Activated T-helper 1 cell treated with anti-CD3 and anti-CD28 coated beads, Interleukin-2, amount 50 U/mL, for 16 hours (primary cell): Measurements from ENCODE around the gene PM20D2.

Experiments used
- DNase-seq, 2 donors: peaks; one replicate each; pipeline ENCODE4 v3.0.0-alpha.2; 2020; ENCODE audit warnings: low read depth in 1 of 2, low spot score in 1 of 2

Gene PM20D2

DNA sequence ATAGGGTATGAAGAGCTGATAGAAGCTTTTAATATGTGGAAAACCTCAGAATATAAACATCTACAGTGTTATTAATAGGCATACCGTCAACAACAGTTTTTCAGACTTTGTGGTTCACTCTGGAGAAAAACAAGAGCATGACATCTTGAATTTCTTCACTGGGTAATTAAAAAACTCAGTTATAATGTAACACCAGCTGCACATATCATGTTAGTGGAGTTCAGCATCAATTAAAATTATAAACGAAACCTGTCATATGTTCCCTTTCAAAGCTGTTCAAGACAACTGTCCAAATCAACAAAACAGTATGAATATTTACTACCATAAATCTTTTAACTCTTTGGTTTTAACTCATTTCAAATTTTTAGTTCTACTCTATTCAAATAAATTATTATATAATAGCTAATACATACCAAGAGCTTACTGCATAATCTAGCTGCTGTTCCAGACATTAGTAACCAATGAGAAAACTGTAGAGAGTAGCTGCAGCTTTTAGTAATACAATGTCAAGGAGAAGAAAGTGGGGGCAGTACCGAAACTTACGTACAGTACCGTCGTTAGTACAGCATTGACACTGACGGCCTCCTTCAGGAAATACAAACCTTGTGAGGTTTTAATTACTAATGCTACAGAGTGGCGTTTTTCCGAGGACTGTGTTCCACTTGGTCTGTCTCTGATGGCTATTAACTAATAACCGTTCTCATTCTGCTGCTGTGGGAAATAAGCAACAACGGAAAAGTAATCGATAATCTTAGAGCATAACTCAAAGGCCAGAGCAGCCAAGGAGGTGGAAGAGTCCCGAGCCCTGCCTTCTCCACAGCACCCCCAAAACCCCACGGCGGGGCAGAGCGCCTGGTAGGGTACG, 532 bp upstream of the PM20D2 start:
- no peak for DNase-seq

DNA sequence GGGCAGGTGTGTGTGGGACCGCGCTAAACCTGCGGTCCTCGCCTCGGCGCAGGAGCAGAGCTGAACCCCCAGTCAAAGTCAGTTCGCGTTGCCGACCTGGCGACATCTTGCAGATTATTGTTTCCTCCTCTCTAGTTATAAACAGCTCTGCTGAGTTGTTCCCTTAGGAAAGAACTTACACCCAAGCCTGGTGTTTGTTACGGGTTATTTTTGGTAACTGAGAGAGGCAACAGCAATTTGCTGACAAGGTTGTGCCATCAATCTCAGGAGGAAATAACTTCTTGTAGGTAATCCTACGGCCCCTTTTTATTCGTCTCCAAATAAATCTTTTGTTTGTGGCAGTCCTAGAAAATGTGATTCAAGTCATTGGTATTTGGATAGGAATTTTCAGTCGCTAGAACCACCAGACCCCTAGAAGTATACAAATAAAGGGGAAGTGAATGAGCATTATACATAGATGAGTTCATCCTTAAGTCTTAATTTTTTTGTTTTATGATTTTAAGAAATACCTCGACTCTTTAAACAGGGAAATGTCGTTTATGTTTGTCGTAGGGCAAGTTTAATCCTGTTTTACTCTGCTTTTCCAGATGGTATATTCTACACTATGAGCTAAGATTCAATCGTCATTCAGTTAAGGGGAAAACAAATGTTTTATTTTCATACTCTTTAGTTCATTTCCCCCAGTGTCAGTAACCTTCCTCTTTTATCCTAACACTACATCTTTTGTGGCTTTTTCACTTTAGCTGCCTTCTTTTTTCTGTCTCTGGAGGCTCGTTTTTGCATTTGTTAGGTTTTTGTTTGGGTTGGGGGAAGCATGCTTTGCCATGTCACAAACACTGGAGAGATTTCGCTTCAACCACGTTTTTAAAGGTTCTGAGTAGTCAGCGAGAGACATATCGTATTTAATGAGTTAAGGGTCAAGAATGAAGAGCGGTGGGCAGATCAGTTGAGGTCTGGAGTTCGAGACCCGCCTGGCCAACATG, 1.2 kb downstream of the PM20D2 start:
- DNase-seq, result no peak

DNA sequence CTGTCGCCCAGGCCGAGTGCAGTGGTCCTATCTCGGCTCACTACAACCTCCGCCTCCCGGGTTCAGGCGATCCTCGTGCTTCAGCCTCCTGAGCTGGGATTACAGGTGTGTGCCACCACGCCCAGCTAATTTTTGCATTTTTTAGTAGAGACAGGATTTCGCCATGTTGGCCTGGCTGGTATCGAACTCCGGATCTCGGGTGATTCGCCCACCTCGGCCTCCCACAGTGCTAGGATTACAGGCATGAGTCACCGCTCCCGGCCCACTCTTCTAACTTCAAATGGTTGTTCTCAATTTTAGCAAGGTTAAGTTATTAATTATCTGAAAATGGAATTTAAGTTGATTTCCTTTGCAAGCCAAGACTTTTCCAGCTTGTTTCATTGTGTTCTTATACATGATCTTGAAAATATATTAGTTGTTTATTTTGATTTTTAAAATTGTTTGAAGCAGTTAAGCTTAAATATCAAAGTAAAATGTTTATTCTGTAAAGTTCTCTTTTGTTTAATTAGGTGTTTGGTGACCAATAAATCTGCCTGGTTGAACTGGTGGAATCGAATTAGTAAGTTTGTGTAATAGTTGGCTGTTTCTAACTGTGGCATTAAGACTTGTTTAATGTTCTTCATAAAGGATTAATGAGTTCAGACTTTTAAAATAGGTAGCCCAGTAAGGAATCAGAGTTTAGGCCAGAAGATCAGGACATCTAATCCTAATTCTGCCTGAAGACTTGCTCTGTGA, 2.3 kb downstream of the PM20D2 start:
- DNase-seq, result no peak

DNA sequence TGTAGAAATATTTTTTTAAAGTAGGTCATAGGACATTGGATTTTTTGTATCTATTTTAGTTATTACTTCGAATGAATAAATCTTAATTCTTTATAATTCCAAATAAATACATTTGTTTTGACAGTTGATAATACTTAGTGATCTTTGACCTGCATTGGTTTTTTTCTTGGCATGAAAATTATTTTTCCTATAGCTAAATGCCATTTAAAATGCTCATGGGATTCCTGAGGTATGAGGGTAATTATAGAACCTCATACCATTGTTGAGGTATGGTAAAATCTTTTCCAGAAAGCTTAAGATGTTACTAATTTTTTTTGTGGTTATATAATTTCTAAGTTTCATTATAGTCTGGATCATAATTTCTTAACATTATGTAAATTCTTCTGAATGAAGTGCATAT, 8.3 kb downstream of the PM20D2 start:
- no peak for DNase-seq

DNA sequence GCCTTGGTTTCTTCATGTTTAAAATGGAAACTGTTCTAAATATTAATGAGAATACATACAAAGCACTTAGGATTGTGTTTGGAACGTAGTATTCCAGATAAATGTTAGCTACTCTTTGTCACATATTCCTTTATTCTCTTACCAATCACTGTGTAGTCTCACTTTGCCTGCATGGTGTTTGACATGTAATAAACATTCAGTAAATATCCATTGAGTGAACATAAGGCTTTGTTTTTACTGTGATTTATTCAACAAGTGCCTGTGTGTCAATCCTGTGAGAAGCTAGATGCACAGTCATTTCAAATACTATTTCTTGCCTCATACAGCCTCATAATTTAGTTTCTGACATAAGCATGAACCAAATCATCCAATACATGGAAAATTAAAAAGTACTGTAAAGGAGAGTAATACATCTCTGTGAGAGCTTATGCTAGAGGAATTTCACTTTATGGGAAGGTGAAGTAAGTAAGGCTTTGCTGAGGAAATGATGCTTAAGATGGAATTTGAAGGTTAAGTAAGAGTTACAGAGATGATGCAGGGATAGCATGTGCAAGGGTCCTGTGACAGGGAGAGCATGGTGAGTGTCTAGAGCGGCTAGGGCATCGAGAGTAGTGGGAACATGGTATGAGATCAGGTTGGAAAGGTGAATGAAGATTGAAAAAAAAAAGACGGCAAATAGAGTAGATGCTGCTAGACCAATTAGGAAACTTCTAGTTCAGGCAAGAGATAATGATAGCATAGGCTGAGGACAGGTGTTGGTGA, 14.7 kb downstream of the PM20D2 start:
- DNase-seq, result no peak

DNA sequence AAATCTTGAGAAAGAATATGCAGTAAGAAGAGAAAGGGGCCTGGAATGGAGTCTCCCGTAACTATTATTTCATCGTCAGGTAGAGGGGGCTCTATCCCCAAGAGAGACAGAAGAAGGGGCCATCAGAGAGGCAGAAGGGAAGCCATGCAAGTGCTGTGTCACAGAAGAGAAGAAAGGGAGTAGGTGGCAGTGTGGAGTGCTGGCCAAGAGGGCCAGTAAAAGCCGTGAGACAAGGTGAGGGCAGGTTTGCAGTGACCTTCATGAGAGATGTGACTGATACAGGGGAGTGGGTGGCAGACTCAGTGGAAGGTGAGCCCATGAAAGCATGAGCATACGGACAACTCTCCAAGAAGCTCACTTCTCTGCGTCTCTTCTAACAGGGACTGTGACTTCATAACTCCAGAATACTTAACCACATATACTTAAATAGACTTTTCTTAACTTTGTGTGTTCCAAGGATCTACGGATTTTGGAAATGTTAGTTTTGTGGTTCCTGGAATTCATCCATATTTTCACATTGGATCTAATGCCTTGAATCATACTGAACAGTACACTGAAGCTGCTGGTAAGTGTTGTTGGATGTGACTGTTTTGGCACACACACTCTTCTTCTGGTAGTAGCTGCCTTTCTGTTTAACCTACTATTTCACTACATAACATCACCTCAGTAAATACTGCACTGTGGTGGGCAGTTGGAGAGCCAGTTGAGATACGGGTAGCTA, 15.6 kb downstream of the PM20D2 start:
- DNase-seq, result no peak

DNA sequence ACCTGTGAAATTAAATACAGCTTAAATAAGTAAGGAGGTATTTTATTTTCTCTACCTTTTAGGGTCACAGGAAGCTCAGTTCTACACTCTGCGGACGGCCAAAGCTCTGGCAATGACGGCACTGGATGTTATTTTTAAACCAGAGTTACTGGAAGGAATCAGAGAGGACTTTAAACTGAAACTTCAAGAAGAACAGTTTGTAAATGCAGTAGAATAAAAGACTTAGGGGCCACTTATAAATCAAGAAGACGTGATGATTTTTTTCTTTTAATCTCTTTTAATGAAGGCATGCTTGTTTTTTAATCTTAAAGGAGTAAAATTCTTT, 16.2 kb downstream of the PM20D2 start:
- DNase-seq, result no peak

DNA sequence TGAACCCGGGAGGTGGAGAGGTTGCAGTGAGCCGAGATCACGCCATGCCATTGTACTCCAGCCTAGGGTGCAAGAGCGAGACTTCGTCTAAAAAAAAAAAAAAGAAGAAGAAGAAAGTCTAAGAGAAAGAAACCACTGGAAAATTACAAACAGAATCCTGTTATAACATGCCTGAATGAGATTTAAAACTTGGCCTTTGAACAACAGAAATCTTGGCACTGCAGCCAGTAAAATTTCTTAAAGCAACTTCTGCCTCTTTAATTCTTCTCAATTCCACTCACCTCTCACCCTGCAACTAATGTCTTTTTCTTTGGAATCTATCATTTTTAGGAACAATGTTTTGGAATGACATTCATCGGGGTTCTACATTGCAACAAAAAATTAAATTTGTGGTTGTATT, 26.3 kb downstream of the PM20D2 start:
- no peak for DNase-seq

DNA sequence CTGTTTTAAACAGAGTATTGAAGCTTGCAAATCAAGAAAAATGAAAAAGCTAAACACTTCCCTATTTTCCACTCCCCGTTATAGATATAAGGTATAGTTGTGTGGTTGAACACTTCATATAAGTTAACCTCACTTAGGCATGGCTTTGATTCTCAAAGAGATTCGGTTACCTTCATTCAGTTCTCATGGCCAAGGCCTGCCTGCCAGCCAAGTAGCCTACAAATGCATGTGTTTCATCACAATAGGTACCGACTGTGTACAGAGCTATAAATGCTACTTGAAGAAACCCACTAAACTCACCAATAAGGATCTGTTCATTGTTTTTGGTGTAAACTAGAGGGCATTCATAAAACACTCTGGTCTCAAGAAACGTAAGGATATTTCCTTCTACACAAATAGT, 27.8 kb downstream of the PM20D2 start:
- no peak for DNase-seq

DNA sequence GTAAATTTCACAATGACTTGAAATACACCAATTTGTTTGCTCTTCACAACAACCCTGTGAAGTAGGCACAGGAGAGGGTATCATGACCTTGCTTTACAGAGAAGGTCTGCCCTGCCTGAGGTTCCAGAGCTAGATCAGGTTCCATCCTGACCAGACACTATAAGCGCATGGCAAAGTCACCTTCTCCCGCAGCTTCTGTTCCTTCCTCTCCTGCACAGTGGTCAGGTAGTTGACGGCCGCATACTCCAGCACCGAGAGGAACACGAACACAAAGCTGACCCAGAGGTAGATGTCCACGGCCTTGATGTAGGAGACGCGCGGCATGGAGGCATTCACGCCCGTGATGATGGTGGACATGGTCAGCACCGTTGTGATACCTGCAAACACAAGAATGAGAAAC, 34.3 kb downstream of the PM20D2 start:
- no peak for DNase-seq

DNA sequence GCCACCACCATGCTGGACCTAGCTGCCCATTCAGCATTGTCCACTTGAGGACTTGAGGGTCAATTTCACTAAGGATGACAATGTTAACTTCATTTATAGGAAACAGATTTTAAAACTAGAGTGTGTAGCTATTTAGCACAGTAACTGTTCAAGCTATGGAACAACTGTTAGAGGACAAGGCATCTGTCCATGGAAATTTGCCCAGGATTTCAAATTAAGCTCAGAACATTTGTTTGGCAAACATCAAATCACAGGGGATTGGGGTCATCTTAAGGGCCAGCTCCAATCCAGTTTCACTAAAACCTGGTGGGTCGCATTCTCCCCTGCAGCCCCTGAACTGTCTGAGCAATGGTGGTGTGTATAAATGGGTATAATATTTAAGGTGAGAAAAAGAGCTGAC, 35.1 kb downstream of the PM20D2 start:
- no peak for DNase-seq

DNA sequence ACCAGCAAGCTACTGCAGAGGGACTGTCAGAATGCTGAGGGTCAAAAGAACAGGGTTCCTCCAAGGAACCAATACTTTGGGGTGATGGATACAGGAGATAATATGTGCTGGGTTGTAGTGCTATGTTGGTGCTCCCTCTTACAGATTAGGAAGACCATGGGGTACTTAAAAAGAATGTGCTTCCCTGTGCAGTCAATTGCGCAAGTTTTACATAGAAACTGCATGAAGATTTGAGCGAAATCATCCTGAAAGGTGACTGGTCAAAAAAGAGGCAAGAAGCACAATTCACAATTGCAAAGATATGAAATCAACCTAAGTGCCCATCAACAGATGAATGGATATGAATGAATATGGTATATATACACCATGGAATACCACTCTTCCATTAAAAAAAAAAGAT, 37.4 kb downstream of the PM20D2 start:
- DNase-seq, result no peak

DNA sequence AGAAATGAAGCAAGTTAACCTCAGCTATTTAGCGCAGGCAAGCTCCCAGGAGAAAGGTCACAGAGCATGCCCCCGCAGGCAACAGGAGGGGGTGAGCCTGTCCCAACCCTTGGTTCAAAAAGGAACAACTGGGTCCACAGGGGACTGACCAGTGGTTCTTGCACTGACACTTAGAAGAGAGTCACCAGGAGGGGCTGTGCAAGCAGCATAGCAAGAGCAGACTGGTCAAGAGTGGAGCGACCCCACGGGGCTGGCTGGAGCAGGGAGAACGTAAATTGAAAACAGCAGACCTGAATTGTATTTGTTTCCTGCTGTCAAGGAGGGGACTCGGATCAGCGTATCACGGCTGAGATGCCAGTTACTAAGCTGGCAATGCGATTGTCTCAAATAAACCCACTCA, 38.5 kb downstream of the PM20D2 start:
- DNase-seq, result no peak

DNA sequence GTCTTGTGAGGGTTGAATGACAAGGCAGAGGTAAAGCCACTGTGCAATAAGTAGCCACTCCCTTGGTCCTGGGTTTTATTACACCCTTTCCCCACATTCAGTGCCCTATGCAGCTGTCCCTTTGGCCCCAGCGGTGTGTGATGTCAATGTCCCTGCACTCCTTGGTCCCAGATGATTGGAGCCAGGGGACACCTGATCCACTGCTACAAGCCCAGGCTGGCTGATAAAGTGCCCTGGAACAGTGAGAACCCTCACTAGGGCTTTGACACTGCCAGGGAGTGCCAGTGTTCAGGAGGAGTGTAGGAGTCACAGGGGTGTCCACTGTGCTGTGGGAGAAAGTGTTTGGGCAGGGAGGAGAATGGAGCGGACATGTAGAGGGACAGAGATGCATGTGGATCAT, 40.9 kb downstream of the PM20D2 start:
- DNase-seq, result no peak

DNA sequence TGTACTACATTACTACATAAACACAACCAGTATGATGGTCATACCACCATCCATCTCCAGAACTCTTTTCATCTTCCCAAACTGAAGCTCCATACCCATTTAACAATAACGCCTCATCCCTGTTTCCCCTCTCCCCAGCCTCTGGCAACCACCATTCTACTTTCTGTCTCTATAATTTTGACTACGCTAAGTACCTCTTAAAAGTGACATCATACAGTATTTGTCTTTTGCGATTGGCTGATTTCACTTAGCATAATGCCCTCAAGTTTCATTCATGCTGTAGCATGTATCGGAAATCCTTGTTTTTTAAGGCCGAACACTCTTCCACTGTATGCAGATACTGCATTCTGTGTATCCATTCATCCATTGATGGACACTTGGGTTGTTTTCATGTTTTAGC, 41.6 kb downstream of the PM20D2 start:
- DNase-seq, result no peak

DNA sequence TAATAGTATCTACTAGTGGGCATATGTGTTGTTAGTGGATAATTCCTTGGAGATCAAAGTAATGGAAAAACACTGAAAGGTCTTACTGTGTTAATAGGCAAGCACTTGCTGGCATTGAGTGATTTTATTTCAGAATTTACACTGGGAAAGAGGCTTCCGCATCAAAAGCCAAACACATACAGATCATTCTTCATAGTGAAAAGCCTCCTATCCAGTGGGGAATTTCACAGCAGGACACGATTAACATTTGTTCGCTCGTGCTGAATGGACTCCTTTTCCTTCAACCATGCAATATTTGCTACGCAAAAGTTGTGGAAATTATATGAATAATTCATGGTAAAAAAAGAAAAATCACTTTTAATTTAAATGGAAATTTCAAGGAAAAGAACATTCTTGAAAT, 44.9 kb downstream of the PM20D2 start:
- no peak for DNase-seq

DNA sequence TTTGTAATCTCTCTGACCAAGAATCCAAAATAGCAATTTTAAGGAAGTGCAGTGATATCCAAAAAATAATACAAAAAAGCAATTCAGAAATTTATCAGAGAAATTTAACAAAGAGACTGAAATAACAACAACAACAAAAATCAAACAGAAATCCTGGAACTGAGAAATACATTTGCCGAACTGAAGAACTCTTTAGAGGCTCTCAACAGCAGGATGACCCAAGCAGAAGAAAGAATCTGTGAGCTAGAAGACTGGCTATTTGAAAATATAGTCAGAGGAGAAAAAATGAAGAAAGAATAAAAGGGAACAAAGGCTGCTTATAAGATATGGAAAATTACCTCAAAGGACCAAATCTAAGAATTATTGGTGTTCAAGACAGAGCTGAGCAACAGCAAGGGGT, 48.7 kb downstream of the PM20D2 start:
- no peak for DNase-seq

DNA sequence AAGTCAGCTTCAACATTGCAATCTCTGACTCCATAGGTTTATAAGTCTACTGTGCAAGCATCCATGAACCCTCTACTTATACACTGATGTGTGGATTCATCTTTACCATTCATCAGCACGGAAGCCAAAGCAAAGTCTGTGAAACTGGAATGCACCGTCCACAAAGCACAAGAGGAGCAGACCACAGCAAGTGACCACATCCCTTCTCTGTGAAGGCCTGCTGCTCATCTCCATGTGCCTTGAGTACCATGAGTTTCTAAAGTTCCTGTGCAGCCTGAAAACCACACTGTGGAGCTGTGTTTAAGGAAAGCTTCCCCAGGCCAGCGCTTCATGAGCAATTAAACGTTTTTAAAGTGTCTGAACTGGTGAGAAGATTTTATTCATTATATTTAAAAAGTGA, 51.3 kb downstream of the PM20D2 start:
- no peak for DNase-seq

DNA sequence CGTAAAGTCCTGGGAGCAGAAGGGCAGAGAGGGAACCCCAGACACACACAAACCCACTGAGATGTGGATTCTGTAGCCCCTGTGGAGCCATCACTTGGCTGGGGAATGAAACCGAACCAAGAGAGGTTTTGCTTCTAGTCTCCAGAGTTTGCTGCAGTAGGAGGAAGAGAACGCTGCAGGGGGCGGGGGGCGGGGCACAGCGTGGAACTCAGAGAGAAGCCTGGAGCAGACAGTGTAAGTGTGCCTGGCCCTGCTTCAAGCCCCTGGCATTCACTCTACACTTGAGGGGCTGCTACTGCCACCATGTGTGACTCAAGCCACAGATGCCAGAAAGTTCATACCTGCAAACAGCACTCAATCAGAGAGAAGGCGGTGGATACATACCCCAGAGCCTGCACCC, 52.4 kb downstream of the PM20D2 start:
- no peak for DNase-seq

DNA sequence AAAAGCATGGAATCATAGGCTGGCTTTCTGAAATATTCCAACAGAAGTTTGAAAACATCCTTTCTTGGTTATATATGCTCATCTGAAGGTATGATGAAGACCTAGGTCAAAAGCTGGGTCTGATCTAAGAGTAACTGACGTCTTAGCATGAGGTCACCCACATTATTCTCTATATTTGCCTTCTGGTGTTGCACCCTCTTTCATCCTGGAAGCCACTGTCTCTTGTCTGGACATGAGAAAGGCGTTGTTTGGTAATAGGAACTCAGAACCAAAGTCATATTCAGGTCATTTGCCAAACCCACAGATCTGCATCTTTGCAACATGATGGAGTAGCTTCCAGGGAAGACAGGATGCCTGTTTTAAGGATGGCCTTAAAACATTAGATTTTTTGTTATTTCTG, 53.7 kb downstream of the PM20D2 start:
- no peak for DNase-seq
